ENCODE data around the gene IL36A.

Gene IL36A

DNA sequence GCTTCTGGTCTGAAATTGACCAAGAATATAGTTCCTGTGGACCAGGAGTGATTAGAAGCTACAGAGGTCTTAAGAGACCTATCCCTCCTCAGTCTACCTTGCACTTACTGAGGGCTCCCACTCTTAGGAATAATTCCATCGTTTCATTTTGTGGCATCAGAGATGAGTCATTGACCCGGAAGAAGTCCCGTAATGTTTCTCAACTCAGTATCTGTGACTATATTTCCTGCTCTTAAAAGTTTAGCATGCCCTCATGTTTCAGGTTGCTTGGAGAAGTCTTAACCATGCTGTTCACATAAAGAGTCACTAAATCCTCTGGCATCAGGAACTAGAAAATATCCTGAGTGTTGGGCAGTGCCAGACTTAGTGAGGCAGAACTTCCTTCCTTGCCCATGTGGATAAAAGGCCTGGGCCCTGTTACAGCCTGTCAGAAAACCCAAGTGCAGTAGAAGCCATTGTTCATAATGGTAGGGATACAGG is at the start of gene IL36A:
Gene IL36A (plus strand): TSS at position 430 of the 480 bp plus-strand sequence. CDS start 413 bp downstream, outside the sequence.
- no peak for DNase-seq (ENCODE audit: low spot score)

GRCh38 chr2:112957511-112957910 is 47.7 kb upstream of the IL36A start:
- peak; percentile 77 for DNase-seq (ENCODE audit: low spot score)

DNA sequence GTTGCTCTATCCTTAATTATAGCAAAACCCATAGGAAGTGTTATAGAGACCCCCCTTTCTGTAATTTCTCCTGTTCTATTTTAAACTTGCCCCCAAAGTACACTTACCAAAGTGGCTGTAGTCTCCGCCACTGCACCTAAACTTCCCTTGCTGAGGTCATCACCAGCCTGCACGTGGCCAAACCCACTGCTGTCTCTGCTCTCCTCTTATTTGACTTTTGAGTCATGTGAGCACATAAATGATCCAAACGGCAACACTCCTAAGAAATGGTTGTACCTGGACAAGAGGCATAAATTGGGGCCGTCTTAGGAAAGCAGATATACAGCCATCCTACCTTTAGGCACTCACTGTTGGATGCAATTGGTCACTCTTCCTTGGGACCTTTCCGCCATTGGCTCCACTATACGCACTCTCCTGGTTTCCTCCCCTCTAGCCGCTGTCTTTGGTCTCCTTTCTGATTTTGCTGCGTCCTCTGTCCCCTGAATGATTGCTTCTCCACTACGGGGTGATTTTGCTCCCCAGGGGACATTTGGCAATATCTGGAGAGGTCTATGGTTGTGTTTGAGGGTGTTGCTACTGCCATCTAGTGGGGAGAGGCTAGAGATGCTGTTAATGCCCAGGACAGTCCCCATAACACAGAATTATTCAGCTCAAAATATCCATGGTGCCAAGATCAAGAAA is 46.7 kb upstream of the IL36A start:
- DNase-seq (ENCODE audit: low spot score), result peak; percentile 74

- DNase-seq (ENCODE audit: low spot score), result no peak
These were observed 46.0 kb upstream of the IL36A start for GRCh38 chr2:112959109-112959812.

GRCh38 chr2:112960230-112960825 is 44.9 kb upstream of the IL36A start:
- no peak for DNase-seq (ENCODE audit: low spot score)

GRCh38 chr2:112962308-112963175 is 42.7 kb upstream of the IL36A start:
- no peak for DNase-seq (ENCODE audit: low spot score)

- DNase-seq (ENCODE audit: low spot score), result no peak
These were observed 38.2 kb upstream of the IL36A start for GRCh38 chr2:112967023-112967422.

DNA sequence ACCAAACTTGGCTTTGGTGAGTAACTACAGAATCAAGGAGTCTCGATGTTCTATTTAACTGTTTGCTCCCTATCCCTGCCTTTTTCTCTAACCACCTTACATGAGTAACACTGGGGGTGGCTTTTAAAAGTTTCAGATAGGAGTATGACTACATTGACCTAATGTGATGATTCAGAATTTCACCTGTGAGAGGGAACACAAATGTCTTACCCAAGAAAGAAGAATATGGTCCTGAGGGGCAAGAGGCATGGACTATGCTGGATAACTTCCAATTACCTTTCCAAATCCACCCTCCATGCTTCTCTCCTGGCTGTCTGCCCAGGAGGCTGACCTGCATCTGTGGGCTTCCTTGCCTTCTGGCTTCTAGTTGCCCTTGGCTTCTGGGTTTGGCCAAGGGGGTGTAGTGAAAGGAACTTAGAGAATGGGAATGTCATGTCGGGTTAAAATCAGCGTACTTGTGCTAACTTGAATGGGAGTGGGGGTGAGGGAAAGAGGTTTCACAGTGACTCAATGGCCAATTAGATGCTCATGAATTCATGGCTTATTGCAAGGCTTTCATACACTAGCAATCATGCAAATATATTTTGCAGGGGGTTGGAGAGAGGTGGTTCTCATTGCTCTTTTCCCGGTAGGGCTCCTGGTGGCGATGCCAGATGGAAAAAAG is 32.7 kb upstream of the IL36A start:
- DNase-seq (ENCODE audit: low spot score), result no peak

- no peak for DNase-seq (ENCODE audit: low spot score)
These were observed 32.1 kb upstream of the IL36A start for GRCh38 chr2:112973156-112973555.

- no peak for DNase-seq (ENCODE audit: low spot score)
These were observed 27.7 kb upstream of the IL36A start, which contains the start of gene IL36G for GRCh38 chr2:112977559-112978056. Gene IL36G (plus strand): TSS chr2:112978006. CDS start chr2:112978639, 633 bp downstream.

DNA sequence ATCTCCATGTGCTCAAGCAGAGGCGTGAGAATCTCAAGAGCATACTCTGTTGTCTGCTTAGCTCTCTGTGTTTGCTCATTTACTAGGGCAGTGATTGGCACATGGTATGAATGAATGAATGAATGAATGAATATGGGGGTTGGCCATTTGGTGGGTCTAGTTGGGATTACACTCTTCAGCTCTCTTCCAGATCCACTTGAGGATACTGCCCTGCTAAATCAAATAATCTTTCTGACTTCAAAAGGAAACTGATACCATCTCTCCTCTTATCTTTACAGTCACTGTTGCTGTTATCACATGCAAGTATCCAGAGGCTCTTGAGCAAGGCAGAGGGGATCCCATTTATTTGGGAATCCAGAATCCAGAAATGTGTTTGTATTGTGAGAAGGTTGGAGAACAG is 25.5 kb upstream of the IL36A start:
- no peak for DNase-seq (ENCODE audit: low spot score)

GRCh38 chr2:112980537-112980936 is 24.7 kb upstream of the IL36A start:
- no peak for DNase-seq (ENCODE audit: low spot score)

DNA sequence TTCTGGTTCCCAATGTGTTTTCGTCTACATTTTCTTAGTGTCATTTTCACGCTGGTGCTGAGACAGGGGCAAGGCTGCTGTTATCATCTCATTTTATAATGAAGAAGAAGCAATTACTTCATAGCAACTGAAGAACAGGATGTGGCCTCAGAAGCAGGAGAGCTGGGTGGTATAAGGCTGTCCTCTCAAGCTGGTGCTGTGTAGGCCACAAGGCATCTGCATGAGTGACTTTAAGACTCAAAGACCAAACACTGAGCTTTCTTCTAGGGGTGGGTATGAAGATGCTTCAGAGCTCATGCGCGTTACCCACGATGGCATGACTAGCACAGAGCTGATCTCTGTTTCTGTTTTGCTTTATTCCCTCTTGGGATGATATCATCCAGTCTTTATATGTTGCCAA is 20.2 kb upstream of the IL36A start:
- no peak for DNase-seq (ENCODE audit: low spot score)

GRCh38 chr2:112989611-112990010 is 15.6 kb upstream of the IL36A start:
- no peak for DNase-seq (ENCODE audit: low spot score)

- no peak for DNase-seq (ENCODE audit: low spot score)
These were observed 11.4 kb upstream of the IL36A start for GRCh38 chr2:112993831-112994230.

DNA sequence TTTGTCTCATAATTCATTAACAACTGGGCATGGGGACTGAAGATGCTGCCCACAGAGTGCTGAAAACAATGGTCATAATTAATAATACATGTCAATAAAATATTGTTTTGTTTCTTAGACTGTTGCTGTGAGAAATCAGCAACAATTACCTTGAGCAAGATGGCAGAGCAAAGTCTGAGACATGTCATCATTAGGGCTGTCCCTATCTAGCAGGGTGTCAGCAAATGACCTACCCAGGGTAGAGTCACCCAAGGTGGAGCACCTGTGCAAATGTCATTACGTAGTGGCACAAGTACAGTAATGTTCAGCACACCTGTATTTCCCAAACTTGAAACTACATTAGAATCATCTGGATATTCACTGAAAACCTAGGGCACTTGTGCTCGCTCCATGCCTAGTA is 10.6 kb upstream of the IL36A start:
- no peak for DNase-seq (ENCODE audit: low spot score)

DNA sequence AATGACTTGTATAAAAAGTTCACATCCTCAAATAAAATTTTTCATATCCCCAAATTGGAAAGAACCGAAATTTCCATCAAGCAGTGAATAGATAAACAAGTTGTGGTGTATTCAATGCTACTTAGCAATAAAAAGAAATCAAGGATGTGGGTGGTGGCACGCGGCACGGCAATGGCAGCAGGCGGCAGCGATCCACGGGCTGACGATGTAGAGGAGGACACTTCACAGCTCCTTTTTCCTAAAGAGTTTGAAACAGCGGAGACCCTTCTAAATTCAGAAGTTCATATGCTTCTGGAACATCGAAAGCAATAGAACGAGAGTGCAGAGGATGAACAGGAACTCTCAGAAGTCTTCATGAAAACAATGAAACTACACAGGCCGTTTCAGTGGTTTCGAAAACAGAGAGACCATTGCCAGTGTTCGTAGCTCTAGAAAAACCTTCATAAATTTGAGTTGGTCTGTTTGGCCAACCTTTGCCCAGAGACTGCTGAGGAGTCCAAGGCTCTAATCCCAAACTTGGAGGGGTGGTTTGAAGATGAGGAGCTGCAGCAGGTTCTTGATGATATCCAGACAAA is 9.8 kb upstream of the IL36A start:
- DNase-seq (ENCODE audit: low spot score), result no peak

DNA sequence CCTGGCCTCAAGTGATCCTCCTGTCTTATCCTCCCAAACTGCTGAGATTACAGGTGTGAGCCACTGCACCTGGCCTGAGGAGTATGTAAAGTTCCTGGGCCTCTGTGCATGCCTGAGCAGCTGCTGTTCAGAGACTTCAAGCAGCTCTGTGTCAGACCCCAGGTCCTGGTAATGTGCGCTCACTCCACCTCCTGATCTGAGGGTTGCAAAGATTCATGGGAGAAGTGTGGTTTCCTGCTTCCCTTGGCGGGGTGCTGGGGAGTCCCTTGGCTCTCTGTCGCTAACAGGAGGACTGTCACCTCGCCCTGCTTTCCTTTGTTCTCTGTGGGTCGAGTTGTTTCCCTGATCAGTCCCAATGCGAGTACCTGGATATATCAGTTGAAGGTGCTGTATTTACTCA is 8.6 kb upstream of the IL36A start:
- no peak for DNase-seq (ENCODE audit: low spot score)

GRCh38 chr2:112997151-112997550 is 8.1 kb upstream of the IL36A start:
- no peak for DNase-seq (ENCODE audit: low spot score)

DNA sequence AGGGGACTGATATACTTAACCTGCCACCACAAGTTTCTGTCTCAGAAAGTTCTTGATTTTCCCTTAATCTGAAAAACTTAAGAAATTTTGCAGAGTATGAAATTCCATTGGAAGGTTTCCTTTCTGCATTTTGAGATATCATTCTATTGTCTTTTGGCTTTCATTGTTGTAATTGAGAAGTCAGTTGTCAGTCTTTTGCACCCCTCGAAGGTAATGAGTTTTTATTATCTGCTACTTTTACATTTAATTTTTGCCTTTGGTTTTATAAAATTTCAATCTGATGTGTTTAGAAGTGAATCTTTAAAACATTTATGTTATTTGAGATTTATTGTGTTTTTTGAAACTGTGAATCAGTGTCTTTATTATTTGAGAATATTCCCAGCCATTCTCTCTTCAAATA is 4.8 kb upstream of the IL36A start:
- DNase-seq (ENCODE audit: low spot score), result peak; percentile 9

DNA sequence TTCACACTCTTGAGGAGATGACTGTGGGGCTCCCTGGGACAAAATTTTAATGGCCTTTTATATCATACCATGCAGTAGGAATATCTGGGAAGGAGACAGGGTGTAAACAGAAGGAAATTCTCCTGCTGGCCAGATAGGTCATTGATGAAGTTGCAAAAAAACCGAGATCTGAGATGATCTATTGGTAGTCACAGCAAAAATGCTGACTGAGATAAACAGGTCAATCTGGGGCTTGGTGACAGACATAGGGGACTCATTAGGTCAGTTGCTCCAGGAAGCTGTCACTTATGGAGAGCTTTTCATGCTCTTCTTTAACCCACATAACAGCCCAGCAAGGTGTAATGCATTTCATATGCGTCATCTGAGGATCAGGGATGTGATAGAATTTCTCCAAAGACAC is 2.6 kb upstream of the IL36A start:
- no peak for DNase-seq (ENCODE audit: low spot score)
